HEK293 (cell line): ENCODE results near the gene NFS1.
A peak's percentile ranks its signal among the peaks of the same experiment; 100 is the strongest.

Experiments
- GLI2 ChIP-seq: fragments of 450-650 bp; formaldehyde crosslinking; IDR thresholded peaks from 2 replicates; pipeline ENCODE4; 2017; ENCODE audit warnings: missing biosample characterization, missing genetic modification characterization, low read depth, borderline replicate concordance
- KLF1 ChIP-seq: fragments of 450-650 bp; formaldehyde crosslinking; IDR thresholded peaks from 2 replicates; pipeline ENCODE4 v1.5.1; 2016; ENCODE audit warnings: missing biosample characterization, missing genetic modification characterization
- MEIS1 ChIP-seq: sonication (generic); formaldehyde crosslinking; IDR thresholded peaks from 2 replicates; pipeline ENCODE4 v1.8.1; 2022; ENCODE audit warnings: missing genetic modification reagents, mild to moderate bottlenecking, borderline replicate concordance
- SP2 ChIP-seq: fragments of 450-650 bp; formaldehyde crosslinking; IDR thresholded peaks from 2 replicates; pipeline ENCODE4 v1.5.1; 2016; ENCODE audit warnings: missing biosample characterization, missing genetic modification characterization
- SP3 ChIP-seq: fragments of 450-650 bp; formaldehyde crosslinking; IDR thresholded peaks from 2 replicates; pipeline ENCODE4 v1.5.1; 2016; ENCODE audit warnings: missing biosample characterization, missing genetic modification characterization
- ZBTB1 ChIP-seq: fragments of 450-650 bp; formaldehyde crosslinking; IDR thresholded peaks from 2 replicates; pipeline ENCODE4 v1.5.1; 2016; ENCODE audit warnings: missing biosample characterization, missing genetic modification characterization
- ZFHX2 ChIP-seq: fragments of 450-650 bp; formaldehyde crosslinking; conservative IDR thresholded peaks from 2 replicates; pipeline ENCODE4 v1.5.1; 2016; ENCODE audit warnings: missing biosample characterization, missing genetic modification characterization
- ZFP3 ChIP-seq: fragments of 450-650 bp; formaldehyde crosslinking; IDR thresholded peaks from 2 replicates; pipeline ENCODE4 v1.5.1; 2016; ENCODE audit warnings: low read depth, missing biosample characterization, missing genetic modification characterization
- ZNF114 ChIP-seq: fragments of 450-650 bp; formaldehyde crosslinking; IDR thresholded peaks from 2 replicates; pipeline ENCODE4 v1.5.0; 2017; ENCODE audit warnings: missing biosample characterization, missing genetic modification characterization
- ZNF121 ChIP-seq: fragments of 450-650 bp; formaldehyde crosslinking; IDR thresholded peaks from 2 replicates; pipeline ENCODE4 v1.5.1; 2016; ENCODE audit warnings: missing biosample characterization, missing genetic modification characterization
- ZNF140 ChIP-seq: fragments of 450-650 bp; formaldehyde crosslinking; IDR thresholded peaks from 2 replicates; pipeline ENCODE4 v1.5.1; 2016; ENCODE audit warnings: missing biosample characterization, missing genetic modification characterization
- ZNF175 ChIP-seq: fragments of 450-650 bp; formaldehyde crosslinking; IDR thresholded peaks from 2 replicates; pipeline ENCODE4 v1.5.1; 2016; ENCODE audit warnings: missing biosample characterization, missing genetic modification characterization
- ZNF221 ChIP-seq: fragments of 450-650 bp; formaldehyde crosslinking; IDR thresholded peaks from 2 replicates; pipeline ENCODE4 v1.5.1; 2017; ENCODE audit warnings: missing biosample characterization, missing genetic modification characterization, borderline replicate concordance
- ZNF223 ChIP-seq: fragments of 450-650 bp; formaldehyde crosslinking; IDR thresholded peaks from 2 replicates; pipeline ENCODE4 v1.5.1; 2016; ENCODE audit warnings: missing biosample characterization, missing genetic modification characterization
- ZNF302 ChIP-seq: fragments of 450-650 bp; formaldehyde crosslinking; IDR thresholded peaks from 2 replicates; pipeline ENCODE4 v1.5.1; 2016; ENCODE audit warnings: missing biosample characterization, missing genetic modification characterization, low read depth
- ZNF335 ChIP-seq: fragments of 450-650 bp; formaldehyde crosslinking; conservative IDR thresholded peaks from 2 replicates; pipeline ENCODE4 v1.5.1; 2016; ENCODE audit warnings: missing biosample characterization, missing genetic modification characterization
- ZNF37A ChIP-seq: fragments of 450-650 bp; IDR thresholded peaks from 2 replicates; pipeline ENCODE4 v1.5.1; 2018; ENCODE audit warnings: missing biosample characterization, missing genetic modification characterization
- ZNF391 ChIP-seq: fragments of 450-650 bp; formaldehyde crosslinking; IDR thresholded peaks from 2 replicates; pipeline ENCODE4 v1.5.1; 2016; ENCODE audit warnings: low read depth, missing biosample characterization, missing genetic modification characterization, borderline replicate concordance
- ZNF404 ChIP-seq: fragments of 450-650 bp; formaldehyde crosslinking; IDR thresholded peaks from 2 replicates; pipeline ENCODE4 v1.5.1; 2017; ENCODE audit warnings: missing biosample characterization, missing genetic modification characterization
- ZNF473 ChIP-seq: fragments of 450-650 bp; formaldehyde crosslinking; IDR thresholded peaks from 2 replicates; pipeline ENCODE4 v1.5.1; 2017; ENCODE audit warnings: missing biosample characterization, missing genetic modification characterization
- ZNF501 ChIP-seq: fragments of 450-650 bp; formaldehyde crosslinking; IDR thresholded peaks from 2 replicates; pipeline ENCODE4 v1.5.1; 2016; ENCODE audit warnings: missing biosample characterization, missing genetic modification characterization
- ZNF518A ChIP-seq: fragments of 450-650 bp; formaldehyde crosslinking; conservative IDR thresholded peaks from 2 replicates; pipeline ENCODE4 v1.5.1; 2016; ENCODE audit warnings: low read depth, missing biosample characterization, missing genetic modification characterization
- ZNF530 ChIP-seq: fragments of 450-650 bp; formaldehyde crosslinking; IDR thresholded peaks from 2 replicates; pipeline ENCODE4 v1.5.1; 2016; ENCODE audit warnings: low read depth, missing biosample characterization, missing genetic modification characterization
- ZNF544 ChIP-seq: fragments of 450-650 bp; formaldehyde crosslinking; IDR thresholded peaks from 2 replicates; pipeline ENCODE4 v1.5.0; 2017; ENCODE audit warnings: missing biosample characterization, missing genetic modification characterization
- ZNF600 ChIP-seq: fragments of 450-650 bp; formaldehyde crosslinking; IDR thresholded peaks from 2 replicates; pipeline ENCODE4 v1.5.1; 2016; ENCODE audit warnings: missing biosample characterization, missing genetic modification characterization
- ZNF830 ChIP-seq: fragments of 450-650 bp; IDR thresholded peaks from 2 replicates; pipeline ENCODE4 v1.5.0; 2018; ENCODE audit warnings: missing biosample characterization, missing genetic modification characterization, low read depth, mild to moderate bottlenecking, moderate library complexity
- TF ChIP-seq, protein P1 (sequence below): fragments of 450-650 bp; IDR thresholded peaks from 2 replicates; pipeline ENCODE4 v1.5.1; 2018; ENCODE audit warnings: missing biosample characterization, mild to moderate bottlenecking, missing genetic modification characterization
- TF ChIP-seq, protein P2 (sequence below): fragments of 450-650 bp; formaldehyde crosslinking; IDR thresholded peaks from 2 replicates; pipeline ENCODE4 v1.5.1; 2017; ENCODE audit warnings: missing biosample characterization, missing genetic modification characterization

Gene NFS1

GRCh38 chr20:35699127-35699956, at the start of gene NFS1, which contains the start of gene ROMO1 (continued):
- TF ChIP-seq, protein P1, sequence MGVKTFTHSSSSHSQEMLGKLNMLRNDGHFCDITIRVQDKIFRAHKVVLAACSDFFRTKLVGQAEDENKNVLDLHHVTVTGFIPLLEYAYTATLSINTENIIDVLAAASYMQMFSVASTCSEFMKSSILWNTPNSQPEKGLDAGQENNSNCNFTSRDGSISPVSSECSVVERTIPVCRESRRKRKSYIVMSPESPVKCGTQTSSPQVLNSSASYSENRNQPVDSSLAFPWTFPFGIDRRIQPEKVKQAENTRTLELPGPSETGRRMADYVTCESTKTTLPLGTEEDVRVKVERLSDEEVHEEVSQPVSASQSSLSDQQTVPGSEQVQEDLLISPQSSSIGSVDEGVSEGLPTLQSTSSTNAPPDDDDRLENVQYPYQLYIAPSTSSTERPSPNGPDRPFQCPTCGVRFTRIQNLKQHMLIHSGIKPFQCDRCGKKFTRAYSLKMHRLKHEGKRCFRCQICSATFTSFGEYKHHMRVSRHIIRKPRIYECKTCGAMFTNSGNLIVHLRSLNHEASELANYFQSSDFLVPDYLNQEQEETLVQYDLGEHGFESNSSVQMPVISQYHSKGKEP (tag by site-specific recombination), result peak; percentile 77; the same call in 1 of the 2 replicates
- TF ChIP-seq KLF1 (tag by site-specific recombination) (no peak), ZNF530 (tag by site-specific recombination) (no peak), ZNF501 (tag by site-specific recombination) (peak; percentile 69; the same call in 1 of the 2 replicates), ZNF600 (tag by site-specific recombination) (peak; percentile 93), ZNF121 (no peak), ZFP3 (tag by site-specific recombination) (no peak), ZNF518A (tag by site-specific recombination) (peak; percentile 98), MEIS1 (CRISPR knock-in tag) (no peak), ZFHX2 (tag by site-specific recombination) (peak; percentile 81; the same call in 1 of the 2 replicates), GLI2 (tag by site-specific recombination) (no peak), ZNF830 (tag by site-specific recombination) (no peak), ZNF221 (tag by site-specific recombination) (no peak), SP3 (tag by site-specific recombination) (peak; percentile 62), ZNF302 (tag by site-specific recombination) (no peak), ZNF140 (tag by site-specific recombination) (no peak), ZNF391 (peak; percentile 89), ZNF473 (tag by site-specific recombination) (no peak), ZNF114 (tag by site-specific recombination) (no peak), ZNF175 (tag by site-specific recombination) (no peak), ZNF404 (tag by site-specific recombination) (no peak), SP2 (peak; percentile 93), ZNF544 (tag by site-specific recombination) (no peak), ZBTB1 (tag by site-specific recombination) (0 out of 2 replicates have a peak, but pooled peaks have one; percentile 53), ZNF335 (peak; percentile 56; the same call in 1 of the 2 replicates), ZNF223 (no peak), ZNF37A (tag by site-specific recombination) (no peak)
- TF ChIP-seq, protein P2, sequence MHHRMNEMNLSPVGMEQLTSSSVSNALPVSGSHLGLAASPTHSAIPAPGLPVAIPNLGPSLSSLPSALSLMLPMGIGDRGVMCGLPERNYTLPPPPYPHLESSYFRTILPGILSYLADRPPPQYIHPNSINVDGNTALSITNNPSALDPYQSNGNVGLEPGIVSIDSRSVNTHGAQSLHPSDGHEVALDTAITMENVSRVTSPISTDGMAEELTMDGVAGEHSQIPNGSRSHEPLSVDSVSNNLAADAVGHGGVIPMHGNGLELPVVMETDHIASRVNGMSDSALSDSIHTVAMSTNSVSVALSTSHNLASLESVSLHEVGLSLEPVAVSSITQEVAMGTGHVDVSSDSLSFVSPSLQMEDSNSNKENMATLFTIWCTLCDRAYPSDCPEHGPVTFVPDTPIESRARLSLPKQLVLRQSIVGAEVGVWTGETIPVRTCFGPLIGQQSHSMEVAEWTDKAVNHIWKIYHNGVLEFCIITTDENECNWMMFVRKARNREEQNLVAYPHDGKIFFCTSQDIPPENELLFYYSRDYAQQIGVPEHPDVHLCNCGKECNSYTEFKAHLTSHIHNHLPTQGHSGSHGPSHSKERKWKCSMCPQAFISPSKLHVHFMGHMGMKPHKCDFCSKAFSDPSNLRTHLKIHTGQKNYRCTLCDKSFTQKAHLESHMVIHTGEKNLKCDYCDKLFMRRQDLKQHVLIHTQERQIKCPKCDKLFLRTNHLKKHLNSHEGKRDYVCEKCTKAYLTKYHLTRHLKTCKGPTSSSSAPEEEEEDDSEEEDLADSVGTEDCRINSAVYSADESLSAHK (tag by site-specific recombination), result peak; percentile 38; the same call in 1 of the 2 replicates
